Suprapubic skin (tissue), 4 donors: ENCODE data around the gene PLXNB1.

Experiments
- EP300 ChIP-seq: sonication (generic); formaldehyde crosslinking; IDR thresholded peaks from one replicate; pipeline ENCODE4 v1.6.1; 2017; ENCODE audit warnings: antibody characterized with exemption
- POLR2A ChIP-seq, 2 donors: fragments of 450-650 bp; IDR thresholded peaks; one replicate each; pipeline ENCODE4 v1.6.1; 2017; ENCODE audit warnings: antibody characterized with exemption in 2 of 2, mild to moderate bottlenecking in 2 of 2, moderate library complexity in 2 of 2
- POLR2AphosphoS5 ChIP-seq, 3 donors: sonication (generic); formaldehyde crosslinking; IDR thresholded peaks; one replicate each; pipeline ENCODE4 v1.6.1; 2017; ENCODE audit warnings: antibody characterized with exemption in 3 of 3
- TF ChIP-seq, protein P1 (sequence below), 2 donors: fragments of 200-600 bp in 1 of 2; fragments of 450-650 bp in 1 of 2; sonication (generic) in 1 of 2; IDR thresholded peaks; one replicate each; pipeline ENCODE4 v1.5.1; 2016 to 2019; ENCODE audit warnings: antibody characterized with exemption in 2 of 2, mild to moderate bottlenecking in 1 of 2, moderate library complexity in 1 of 2

DNA sequence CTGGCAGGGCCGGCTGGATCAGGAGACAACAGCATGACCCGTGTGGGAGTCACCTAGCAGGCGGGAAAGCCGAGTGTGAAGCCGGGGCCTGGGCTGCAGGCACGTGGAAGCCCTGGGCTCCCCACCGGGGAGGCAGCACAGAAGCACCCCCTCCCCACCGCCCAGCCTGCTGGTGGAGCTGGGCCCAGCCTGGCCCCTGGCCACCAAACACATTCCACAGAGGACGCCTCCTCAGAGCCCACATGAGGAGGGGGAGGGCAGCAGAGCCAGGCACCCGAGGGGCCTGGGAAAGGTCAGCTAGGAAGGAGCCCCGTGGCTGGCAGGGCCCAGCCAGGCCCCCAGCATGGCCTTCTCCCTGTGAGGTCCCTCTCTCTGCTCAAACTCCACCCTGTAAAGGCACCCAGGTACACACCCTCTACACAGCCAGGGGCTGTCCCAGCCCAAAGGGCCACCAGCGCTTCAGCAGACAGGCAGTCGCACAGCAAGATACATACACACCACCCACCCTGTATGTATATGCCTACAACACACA lies 4.5 kb downstream of the PLXNB1 start:
- TF ChIP-seq, protein P1, sequence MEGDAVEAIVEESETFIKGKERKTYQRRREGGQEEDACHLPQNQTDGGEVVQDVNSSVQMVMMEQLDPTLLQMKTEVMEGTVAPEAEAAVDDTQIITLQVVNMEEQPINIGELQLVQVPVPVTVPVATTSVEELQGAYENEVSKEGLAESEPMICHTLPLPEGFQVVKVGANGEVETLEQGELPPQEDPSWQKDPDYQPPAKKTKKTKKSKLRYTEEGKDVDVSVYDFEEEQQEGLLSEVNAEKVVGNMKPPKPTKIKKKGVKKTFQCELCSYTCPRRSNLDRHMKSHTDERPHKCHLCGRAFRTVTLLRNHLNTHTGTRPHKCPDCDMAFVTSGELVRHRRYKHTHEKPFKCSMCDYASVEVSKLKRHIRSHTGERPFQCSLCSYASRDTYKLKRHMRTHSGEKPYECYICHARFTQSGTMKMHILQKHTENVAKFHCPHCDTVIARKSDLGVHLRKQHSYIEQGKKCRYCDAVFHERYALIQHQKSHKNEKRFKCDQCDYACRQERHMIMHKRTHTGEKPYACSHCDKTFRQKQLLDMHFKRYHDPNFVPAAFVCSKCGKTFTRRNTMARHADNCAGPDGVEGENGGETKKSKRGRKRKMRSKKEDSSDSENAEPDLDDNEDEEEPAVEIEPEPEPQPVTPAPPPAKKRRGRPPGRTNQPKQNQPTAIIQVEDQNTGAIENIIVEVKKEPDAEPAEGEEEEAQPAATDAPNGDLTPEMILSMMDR (IDR thresholded peaks at IDR 0.05), result no peak
- TF ChIP-seq POLR2A (IDR thresholded peaks at IDR 0.05) (no peak), EP300 (no peak), POLR2AphosphoS5 (IDR thresholded peaks at IDR 0.05) (no peak)
